Left renal pelvis (tissue), 4 donors: ENCODE results near the gene RIGI. TPM values are rescaled to one million over a fixed set of nuclear protein-coding genes. Genes with fewer than 3 reads are reported as not detected.

ENCODE experiments used
- polyA plus RNA-seq, 4 donors: library from polyadenylated mRNA; unstranded; fragments of 120-200 nt; gene quantifications; one replicate each; pipeline ENCODE4 v1.2.1, GENCODE V29; 2013; ENCODE audit not compliant: insufficient read length in 4 of 4

RIGI gene
- polyA plus RNA-seq, 4 donors: 9.2 to 14.3 (median 11.9) TPM

Other genes with a start within 250 kb of the RIGI start
- gene ACO1, start 141.6 kb downstream of the RIGI start, polyA plus RNA-seq: 10 to 100 TPM; 32.3 to 48.7 (median 45.4) TPM
- 10 to 100 TPM; 12.6 to 21.7 (median 17.0) TPM for gene SMIM27, start 26.1 kb upstream of the RIGI start, polyA plus RNA-seq
- 10 to 100 TPM; 27.2 to 38.3 (median 32.0) TPM for gene TOPORS, start 26.4 kb upstream of the RIGI start, polyA plus RNA-seq
- gene NDUFB6, start 47.0 kb upstream of the RIGI start, polyA plus RNA-seq: 10 to 100 TPM; 56.6 to 83.7 (median 74.5) TPM
- gene TAF1L, start 109.5 kb upstream of the RIGI start, polyA plus RNA-seq: under 1 TPM; 0.03 to 0.10 (median 0.08) TPM